ENCODE data around the gene PRDX1. TPM values are rescaled to one million over a fixed set of nuclear protein-coding genes. Genes with fewer than 3 reads are reported as not detected.

The PRDX1 gene
- total RNA-seq, 1 experiment from 2014 or later: 967 TPM

- intact Hi-C loops (cut with micrococcal nuclease): no loop called here
- H3K4me1 ChIP-seq (ENCODE audit: insufficient read depth, low read length): no peaks in the 10 kb centered on the region
- no peak overlapping the region for H2AFZ ChIP-seq (ENCODE audit: low read length)
- CTCF ChIA-PET: no interaction called here
- no peaks in the 10 kb centered on the region for H3K9me3 ChIP-seq (ENCODE audit: low read length)
- POLR2A ChIA-PET (ENCODE audit: unreplicated experiment): no interaction called here
- ATAC-seq: no peak
- no TSS peak for BruUV-seq (replicated peaks)
- no peaks in the 10 kb centered on the region for H3K9me2 ChIP-seq (replicated peaks; ENCODE audit: low read length)
- H3K4me2 ChIP-seq (ENCODE audit: low read length): no peak overlapping the region
- H3K36me3 ChIP-seq (ENCODE audit: low read depth, low read length): peaks cover 33% of the 10 kb centered on the region
- H3K4me3 ChIP-seq (ENCODE audit: low read length): no peak overlapping the region
- H3K27ac ChIP-seq (ENCODE audit: low read length): no peak overlapping the region
- no peak for DNase-seq
- no peak overlapping the region for H3K9ac ChIP-seq (ENCODE audit: low read length)
- H4K20me1 ChIP-seq (ENCODE audit: low read length): no peaks in the 10 kb centered on the region
- no peaks in the 10 kb centered on the region for H3K79me2 ChIP-seq (ENCODE audit: low read length)
- no peaks in the 10 kb centered on the region for H3K27me3 ChIP-seq (ENCODE audit: low read length)
- TF ChIP-seq EZH2 (IDR thresholded peaks at IDR 0.05; ENCODE audit: low read length, unreplicated experiment): no peak
- no peak for TF ChIP-seq EZH2phosphoT487 (IDR thresholded peaks at IDR 0.05; ENCODE audit: borderline replicate concordance, low read length)
- no peak for TF ChIP-seq CTCF (conservative IDR thresholded peaks at IDR 0.05; ENCODE audit: low read depth, low read length)
- no peaks in the 10 kb centered on the region for H3F3A ChIP-seq (ENCODE audit: low read length, unreplicated experiment)
Observed at GRCh38 chr1:45567911-45568310, 46.2 kb upstream of the PRDX1 start.

- H3K27ac ChIP-seq (ENCODE audit: low read length): no peak overlapping the region
- no peaks in the 10 kb centered on the region for H3K27me3 ChIP-seq (ENCODE audit: low read length)
- intact Hi-C loops (cut with micrococcal nuclease): no loop called here
- no peaks in the 10 kb centered on the region for H3F3A ChIP-seq (ENCODE audit: low read length, unreplicated experiment)
- DNase-seq (no peak), ATAC-seq (no peak)
- no peaks in the 10 kb centered on the region for H3K9me2 ChIP-seq (replicated peaks; ENCODE audit: low read length)
- no peaks in the 10 kb centered on the region for H3K4me1 ChIP-seq (ENCODE audit: insufficient read depth, low read length)
- H3K79me2 ChIP-seq (ENCODE audit: low read length): no peaks in the 10 kb centered on the region
- no peaks in the 10 kb centered on the region for H4K20me1 ChIP-seq (ENCODE audit: low read length)
- ChIA-PET POLR2A (ENCODE audit: unreplicated experiment) (interaction anchor here (0.5 kb wide), 1 partner anchor 739 kb away, joined by 3 read pairs; no protein-coding TSS in a partner anchor), CTCF (no interaction called here)
- H3K4me2 ChIP-seq (ENCODE audit: low read length): no peak overlapping the region
- H3K9ac ChIP-seq (ENCODE audit: low read length): no peak overlapping the region
- TF ChIP-seq EZH2 (IDR thresholded peaks at IDR 0.05; ENCODE audit: low read length, unreplicated experiment) (no peak), CTCF (conservative IDR thresholded peaks at IDR 0.05; ENCODE audit: low read depth, low read length) (no peak), EZH2phosphoT487 (IDR thresholded peaks at IDR 0.05; ENCODE audit: borderline replicate concordance, low read length) (no peak)
- H3K4me3 ChIP-seq (ENCODE audit: low read length): no peak overlapping the region
- no peaks in the 10 kb centered on the region for H3K9me3 ChIP-seq (ENCODE audit: low read length)
- H3K36me3 ChIP-seq (ENCODE audit: low read depth, low read length): peaks cover 38% of the 10 kb centered on the region
- H2AFZ ChIP-seq (ENCODE audit: low read length): no peak overlapping the region
- no TSS peak for BruUV-seq (replicated peaks)
Observed at GRCh38 chr1:45566722-45567121, 45.0 kb upstream of the PRDX1 start.

- DNase-seq (no peak), ATAC-seq (no peak)
- H3K9me3 ChIP-seq (ENCODE audit: low read length): no peaks in the 10 kb centered on the region
- POLR2A ChIA-PET (ENCODE audit: unreplicated experiment): no interaction called here
- no peak overlapping the region for H2AFZ ChIP-seq (ENCODE audit: low read length)
- H3K36me3 ChIP-seq (ENCODE audit: low read depth, low read length): peaks cover 27% of the 10 kb centered on the region
- no TSS peak for BruUV-seq (replicated peaks)
- no peaks in the 10 kb centered on the region for H3K9me2 ChIP-seq (replicated peaks; ENCODE audit: low read length)
- TF ChIP-seq CTCF (conservative IDR thresholded peaks at IDR 0.05; ENCODE audit: low read depth, low read length): no peak
- no peak for TF ChIP-seq EZH2 (IDR thresholded peaks at IDR 0.05; ENCODE audit: low read length, unreplicated experiment)
- no peak for TF ChIP-seq EZH2phosphoT487 (IDR thresholded peaks at IDR 0.05; ENCODE audit: borderline replicate concordance, low read length)
- no peaks in the 10 kb centered on the region for H3K27me3 ChIP-seq (ENCODE audit: low read length)
- no peaks in the 10 kb centered on the region for H3K4me1 ChIP-seq (ENCODE audit: insufficient read depth, low read length)
- H3K79me2 ChIP-seq (ENCODE audit: low read length): peaks cover 13% of the 10 kb centered on the region
- no peak overlapping the region for H3K9ac ChIP-seq (ENCODE audit: low read length)
- H3K4me3 ChIP-seq (ENCODE audit: low read length): no peak overlapping the region
- no peak overlapping the region for H3K4me2 ChIP-seq (ENCODE audit: low read length)
- CTCF ChIA-PET: no interaction called here
- no peaks in the 10 kb centered on the region for H4K20me1 ChIP-seq (ENCODE audit: low read length)
- no peak overlapping the region for H3K27ac ChIP-seq (ENCODE audit: low read length)
- intact Hi-C loops (cut with micrococcal nuclease): no loop called here
- H3F3A ChIP-seq (ENCODE audit: low read length, unreplicated experiment): no peaks in the 10 kb centered on the region
Observed at GRCh38 chr1:45563843-45564242, 42.2 kb upstream of the PRDX1 start.
